ENCODE results near the gene CDH4.
A peak's percentile ranks its signal among the peaks of the same experiment; 100 is the strongest.

Gene CDH4

GRCh38 chr20:61896058-61896961 is 644.2 kb downstream of the CDH4 start:
- POLR2A ChIA-PET: no interaction called here

GRCh38 chr20:61897401-61898295 is 645.6 kb downstream of the CDH4 start:
- CTCF ChIA-PET: interaction anchor here (1.2 to 2.1 kb wide), 3 partner anchors 12 to 1840 kb away, joined by 4 to 5 read pairs (median 4); no protein-coding TSS in a partner anchor
- DNase-seq (ENCODE audit: extremely low spot score): no peak
- TF ChIP-seq CTCF (IDR thresholded peaks at IDR 0.05; ENCODE audit: control extremely low read depth, extremely low read depth, low read depth, missing control alignments): no peak
- POLR2A ChIA-PET: no interaction called here

More at GRCh38 chr20:61896058-61896961, 644.2 kb downstream of the CDH4 start:
- CTCF ChIA-PET: interaction anchor here (0.7 to 1.7 kb wide), 16 partner anchors 9 to 1957 kb away, joined by 3 to 14 read pairs (median 5); no protein-coding TSS in a partner anchor
- peak; percentile 67 for DNase-seq (ENCODE audit: extremely low spot score)
- TF ChIP-seq CTCF (IDR thresholded peaks at IDR 0.05; ENCODE audit: control extremely low read depth, extremely low read depth, low read depth, missing control alignments): peak; percentile 91

GRCh38 chr20:61898405-61898804 is 646.3 kb downstream of the CDH4 start:
- CTCF ChIA-PET: interaction anchor here (1.2 to 2.1 kb wide), 2 partner anchors 13 to 1840 kb away, joined by 4 to 5 read pairs; no protein-coding TSS in a partner anchor
- no peak for DNase-seq (ENCODE audit: extremely low spot score)
- POLR2A ChIA-PET: no interaction called here
- no peak for TF ChIP-seq CTCF (IDR thresholded peaks at IDR 0.05; ENCODE audit: control extremely low read depth, extremely low read depth, low read depth, missing control alignments)

GRCh38 chr20:61900011-61900944 is 648.2 kb downstream of the CDH4 start:
- no peak for DNase-seq (ENCODE audit: extremely low spot score)
- ChIA-PET CTCF (interaction anchor here (1.1 kb wide), 1 partner anchor 11 kb away, joined by 3 read pairs; no protein-coding TSS in a partner anchor), POLR2A (no interaction called here)
- TF ChIP-seq CTCF (IDR thresholded peaks at IDR 0.05; ENCODE audit: control extremely low read depth, extremely low read depth, low read depth, missing control alignments): no peak

GRCh38 chr20:61900945-61901293 is 648.9 kb downstream of the CDH4 start:
- DNase-seq (ENCODE audit: extremely low spot score): no peak
- ChIA-PET POLR2A (no interaction called here), CTCF (no interaction called here)
- no peak for TF ChIP-seq CTCF (IDR thresholded peaks at IDR 0.05; ENCODE audit: control extremely low read depth, extremely low read depth, low read depth, missing control alignments)
